ENCODE data around the gene FOSL1. TPM values are rescaled to one million over a fixed set of nuclear protein-coding genes. Genes with fewer than 3 reads are reported as not detected.

Gene FOSL1
- total and polyA plus RNA-seq, 2 of the 13 experiments (the other 11 are each of a cell fraction or from before 2014, with no cell fraction given) = 4.0 to 4.1 TPM

DNA sequence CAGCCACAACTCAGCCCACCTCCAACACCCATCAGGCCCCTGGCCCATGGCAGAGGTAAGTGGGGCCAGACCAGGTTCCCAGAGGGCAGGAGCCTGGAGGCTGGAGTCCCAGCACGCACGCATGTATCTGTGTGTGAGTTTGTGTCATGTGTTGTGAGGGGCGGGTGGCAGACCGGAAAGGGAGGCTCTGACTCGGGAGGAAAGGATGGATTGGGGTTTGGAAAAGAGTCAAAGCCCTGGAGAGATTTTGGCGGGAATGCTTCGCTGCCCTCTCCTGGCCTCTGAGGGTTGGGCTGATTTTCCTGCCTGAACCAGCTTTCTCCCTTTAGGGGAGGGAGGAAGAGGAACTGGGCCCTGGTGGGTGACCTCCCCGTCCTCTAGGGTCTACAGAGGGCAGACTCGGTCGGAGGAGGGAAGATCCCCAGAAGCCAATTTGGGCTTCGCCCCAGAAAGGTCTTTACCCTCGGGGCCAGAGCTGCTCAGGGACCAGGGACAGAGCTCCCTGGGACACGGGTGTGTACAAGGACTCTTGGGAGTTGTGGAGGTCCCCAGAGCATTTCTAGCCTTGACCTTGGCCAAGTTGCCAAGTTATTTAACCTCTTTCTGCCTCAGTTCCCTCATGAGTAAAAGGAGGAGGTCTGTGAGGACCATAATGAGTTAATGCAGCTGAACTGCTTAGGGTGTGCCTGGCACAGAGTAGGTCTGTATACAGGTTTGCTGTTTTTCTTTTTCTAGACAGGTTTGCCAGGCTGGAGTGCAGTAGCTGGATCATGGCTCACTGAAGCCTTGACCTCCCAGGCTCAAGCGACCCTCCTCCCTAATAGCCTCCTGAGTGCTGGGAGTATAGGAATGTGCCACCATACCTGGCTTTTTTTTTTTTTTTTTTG is 11.7 kb upstream of the FOSL1 start (continued):
- TF ChIP-seq ETV5 (CRISPR knock-in tag; IDR thresholded peaks at IDR 0.05; ENCODE audit: borderline replicate concordance) = peak; percentile 49; the same call in 1 of the 2 replicates
- TF ChIP-seq KDM5B (CRISPR knock-in tag; IDR thresholded peaks at IDR 0.05; ENCODE audit: borderline replicate concordance) = peak; percentile 26; the same call in 1 of the 2 replicates
- TF ChIP-seq RXRA (CRISPR knock-in tag; IDR thresholded peaks at IDR 0.05) = 0 out of 2 replicates have a peak, but pooled peaks have one; percentile 12
- TF ChIP-seq ZEB1 (IDR thresholded peaks at IDR 0.05; ENCODE audit: insufficient replicate concordance, low read depth) = no peak
- TF ChIP-seq ZSCAN22 (CRISPR knock-in tag; IDR thresholded peaks at IDR 0.05) = no peak
- TF ChIP-seq, protein P1, sequence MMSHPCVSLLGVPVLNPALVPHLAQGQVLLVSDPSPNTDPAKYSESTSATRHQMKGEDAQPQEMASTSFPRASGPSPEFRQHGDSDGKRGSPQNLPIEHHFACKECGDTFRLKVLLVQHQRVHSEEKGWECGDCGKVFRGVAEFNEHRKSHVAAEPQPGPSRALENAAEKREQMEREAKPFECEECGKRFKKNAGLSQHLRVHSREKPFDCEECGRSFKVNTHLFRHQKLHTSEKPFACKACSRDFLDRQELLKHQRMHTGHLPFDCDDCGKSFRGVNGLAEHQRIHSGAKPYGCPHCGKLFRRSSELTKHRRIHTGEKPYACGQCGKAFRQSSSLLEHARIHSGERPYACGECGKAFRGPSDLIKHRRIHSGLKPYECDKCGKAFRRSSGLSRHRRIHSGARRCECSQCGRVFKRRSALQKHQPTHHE (CRISPR knock-in tag; IDR thresholded peaks at IDR 0.05; ENCODE audit: borderline replicate concordance) = peak; percentile 22; the same call in 1 of the 2 replicates
- TF ChIP-seq ZKSCAN1 (IDR thresholded peaks at IDR 0.05; ENCODE audit: low read length) = 0 out of 2 replicates have a peak, but pooled peaks have one; percentile 14
- 0 out of 2 replicates have a peak, but pooled peaks have one; percentile 34 for TF ChIP-seq ZNF891 (CRISPR knock-in tag; IDR thresholded peaks at IDR 0.05)
- TF ChIP-seq NFYB (CRISPR knock-in tag; IDR thresholded peaks at IDR 0.05) = no peak
- TF ChIP-seq GABPA (IDR thresholded peaks at IDR 0.05; ENCODE audit: low read depth, low read length) = no peak
- 0 out of 2 replicates have a peak, but pooled peaks have one; percentile 30 for TF ChIP-seq GABPA (CRISPR knock-in tag; IDR thresholded peaks at IDR 0.05; ENCODE audit: low read depth)
- 0 out of 2 replicates have a peak, but pooled peaks have one; percentile 26 for TF ChIP-seq ZNF441 (CRISPR knock-in tag; IDR thresholded peaks at IDR 0.05; ENCODE audit: borderline replicate concordance)
- 0 out of 2 replicates have a peak, but pooled peaks have one; percentile 17 for TF ChIP-seq SRY (CRISPR knock-in tag; IDR thresholded peaks at IDR 0.05)
- TF ChIP-seq ZNF577 (CRISPR knock-in tag; IDR thresholded peaks at IDR 0.05; ENCODE audit: borderline replicate concordance, low read depth) = no peak
- TF ChIP-seq STAG1 (CRISPR knock-in tag; IDR thresholded peaks at IDR 0.05) = peak; percentile 28
- TF ChIP-seq, protein P2, sequence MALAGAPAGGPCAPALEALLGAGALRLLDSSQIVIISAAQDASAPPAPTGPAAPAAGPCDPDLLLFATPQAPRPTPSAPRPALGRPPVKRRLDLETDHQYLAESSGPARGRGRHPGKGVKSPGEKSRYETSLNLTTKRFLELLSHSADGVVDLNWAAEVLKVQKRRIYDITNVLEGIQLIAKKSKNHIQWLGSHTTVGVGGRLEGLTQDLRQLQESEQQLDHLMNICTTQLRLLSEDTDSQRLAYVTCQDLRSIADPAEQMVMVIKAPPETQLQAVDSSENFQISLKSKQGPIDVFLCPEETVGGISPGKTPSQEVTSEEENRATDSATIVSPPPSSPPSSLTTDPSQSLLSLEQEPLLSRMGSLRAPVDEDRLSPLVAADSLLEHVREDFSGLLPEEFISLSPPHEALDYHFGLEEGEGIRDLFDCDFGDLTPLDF (CRISPR knock-in tag; IDR thresholded peaks at IDR 0.05) = peak; percentile 78
- TF ChIP-seq, protein P3, sequence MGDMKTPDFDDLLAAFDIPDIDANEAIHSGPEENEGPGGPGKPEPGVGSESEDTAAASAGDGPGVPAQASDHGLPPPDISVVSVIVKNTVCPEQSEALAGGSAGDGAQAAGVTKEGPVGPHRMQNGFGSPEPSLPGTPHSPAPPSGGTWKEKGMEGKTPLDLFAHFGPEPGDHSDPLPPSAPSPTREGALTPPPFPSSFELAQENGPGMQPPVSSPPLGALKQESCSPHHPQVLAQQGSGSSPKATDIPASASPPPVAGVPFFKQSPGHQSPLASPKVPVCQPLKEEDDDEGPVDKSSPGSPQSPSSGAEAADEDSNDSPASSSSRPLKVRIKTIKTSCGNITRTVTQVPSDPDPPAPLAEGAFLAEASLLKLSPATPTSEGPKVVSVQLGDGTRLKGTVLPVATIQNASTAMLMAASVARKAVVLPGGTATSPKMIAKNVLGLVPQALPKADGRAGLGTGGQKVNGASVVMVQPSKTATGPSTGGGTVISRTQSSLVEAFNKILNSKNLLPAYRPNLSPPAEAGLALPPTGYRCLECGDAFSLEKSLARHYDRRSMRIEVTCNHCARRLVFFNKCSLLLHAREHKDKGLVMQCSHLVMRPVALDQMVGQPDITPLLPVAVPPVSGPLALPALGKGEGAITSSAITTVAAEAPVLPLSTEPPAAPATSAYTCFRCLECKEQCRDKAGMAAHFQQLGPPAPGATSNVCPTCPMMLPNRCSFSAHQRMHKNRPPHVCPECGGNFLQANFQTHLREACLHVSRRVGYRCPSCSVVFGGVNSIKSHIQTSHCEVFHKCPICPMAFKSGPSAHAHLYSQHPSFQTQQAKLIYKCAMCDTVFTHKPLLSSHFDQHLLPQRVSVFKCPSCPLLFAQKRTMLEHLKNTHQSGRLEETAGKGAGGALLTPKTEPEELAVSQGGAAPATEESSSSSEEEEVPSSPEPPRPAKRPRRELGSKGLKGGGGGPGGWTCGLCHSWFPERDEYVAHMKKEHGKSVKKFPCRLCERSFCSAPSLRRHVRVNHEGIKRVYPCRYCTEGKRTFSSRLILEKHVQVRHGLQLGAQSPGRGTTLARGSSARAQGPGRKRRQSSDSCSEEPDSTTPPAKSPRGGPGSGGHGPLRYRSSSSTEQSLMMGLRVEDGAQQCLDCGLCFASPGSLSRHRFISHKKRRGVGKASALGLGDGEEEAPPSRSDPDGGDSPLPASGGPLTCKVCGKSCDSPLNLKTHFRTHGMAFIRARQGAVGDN (CRISPR knock-in tag; IDR thresholded peaks at IDR 0.05) = peak; percentile 60
- TF ChIP-seq, protein P4, sequence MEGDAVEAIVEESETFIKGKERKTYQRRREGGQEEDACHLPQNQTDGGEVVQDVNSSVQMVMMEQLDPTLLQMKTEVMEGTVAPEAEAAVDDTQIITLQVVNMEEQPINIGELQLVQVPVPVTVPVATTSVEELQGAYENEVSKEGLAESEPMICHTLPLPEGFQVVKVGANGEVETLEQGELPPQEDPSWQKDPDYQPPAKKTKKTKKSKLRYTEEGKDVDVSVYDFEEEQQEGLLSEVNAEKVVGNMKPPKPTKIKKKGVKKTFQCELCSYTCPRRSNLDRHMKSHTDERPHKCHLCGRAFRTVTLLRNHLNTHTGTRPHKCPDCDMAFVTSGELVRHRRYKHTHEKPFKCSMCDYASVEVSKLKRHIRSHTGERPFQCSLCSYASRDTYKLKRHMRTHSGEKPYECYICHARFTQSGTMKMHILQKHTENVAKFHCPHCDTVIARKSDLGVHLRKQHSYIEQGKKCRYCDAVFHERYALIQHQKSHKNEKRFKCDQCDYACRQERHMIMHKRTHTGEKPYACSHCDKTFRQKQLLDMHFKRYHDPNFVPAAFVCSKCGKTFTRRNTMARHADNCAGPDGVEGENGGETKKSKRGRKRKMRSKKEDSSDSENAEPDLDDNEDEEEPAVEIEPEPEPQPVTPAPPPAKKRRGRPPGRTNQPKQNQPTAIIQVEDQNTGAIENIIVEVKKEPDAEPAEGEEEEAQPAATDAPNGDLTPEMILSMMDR (CRISPR knock-in tag; IDR thresholded peaks at IDR 0.05) = peak; percentile 53
- TF ChIP-seq, protein P5, sequence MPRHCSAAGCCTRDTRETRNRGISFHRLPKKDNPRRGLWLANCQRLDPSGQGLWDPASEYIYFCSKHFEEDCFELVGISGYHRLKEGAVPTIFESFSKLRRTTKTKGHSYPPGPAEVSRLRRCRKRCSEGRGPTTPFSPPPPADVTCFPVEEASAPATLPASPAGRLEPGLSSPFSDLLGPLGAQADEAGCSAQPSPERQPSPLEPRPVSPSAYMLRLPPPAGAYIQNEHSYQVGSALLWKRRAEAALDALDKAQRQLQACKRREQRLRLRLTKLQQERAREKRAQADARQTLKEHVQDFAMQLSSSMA (CRISPR knock-in tag; IDR thresholded peaks at IDR 0.05) = 0 out of 2 replicates have a peak, but pooled peaks have one; percentile 34
